Ectodermal cell (in vitro differentiated cells): ENCODE data around the gene TTC23.
"Not testable (repeated sequence)": the region's sequence is repeated elsewhere in the genome, so short reads cannot be mapped to it uniquely, and the experiment has no call there.

Experiments used
- H3K27ac ChIP-seq: 2 replicates; pipeline ENCODE4 v1.7.0; 2013; ENCODE audit warnings: mild to moderate bottlenecking, low read depth, low read length; ENCODE audit not compliant: insufficient read depth, poor library complexity, severe bottlenecking
- H3K27me3 ChIP-seq: 2 replicates; pipeline ENCODE4 v1.7.0; 2013; ENCODE audit warnings: mild to moderate bottlenecking, low read length; ENCODE audit not compliant: insufficient read depth, control insufficient read depth, poor library complexity, severe bottlenecking
- H3K36me3 ChIP-seq: one replicate; pipeline ENCODE4 v1.7.0; 2013; ENCODE audit warnings: low read length; ENCODE audit not compliant: control insufficient read depth, insufficient read depth
- H3K4me1 ChIP-seq: one replicate; pipeline ENCODE4 v1.7.0; 2013; ENCODE audit warnings: low read length; ENCODE audit not compliant: control insufficient read depth, insufficient read depth
- H3K4me3 ChIP-seq: 2 replicates; pipeline ENCODE4 v1.7.0; 2013; ENCODE audit warnings: low read depth, low read length, control low read depth; ENCODE audit not compliant: insufficient read depth
- H3K9me3 ChIP-seq: 2 replicates; pipeline ENCODE4 v1.7.0; 2013; ENCODE audit warnings: mild to moderate bottlenecking, low read length, moderate library complexity; ENCODE audit not compliant: control insufficient read depth
- WGBS, 2 experiments: methylation state at CpG; one replicate each; pipeline ENCODE4 v1.1.7; 2013; ENCODE audit warnings: missing lambda C conversion rate in 2 of 2; 5-methylcytosine and 5-hydroxymethylcytosine counted together

TTC23 gene

GRCh38 chr15:99202176-99202552, 47.2 kb downstream of the TTC23 start:
- WGBS, 2 experiments: 83 to 100% methylated on average over 1 to 2 of the region's 2 CpGs
- Histone ChIP-seq H3K27ac (no peak overlapping the region), H3K4me1 (no peaks in the 10 kb centered on the region), H3K36me3 (no peaks in the 10 kb centered on the region), H3K4me3 (no peak overlapping the region), H3K27me3 (no peaks in the 10 kb centered on the region), H3K9me3 (no peaks in the 10 kb centered on the region)

GRCh38 chr15:99201408-99202175, 47.8 kb downstream of the TTC23 start:
- H3K4me1 ChIP-seq: no peaks in the 10 kb centered on the region
- no peaks in the 10 kb centered on the region for H3K36me3 ChIP-seq
- H3K27me3 ChIP-seq: no peaks in the 10 kb centered on the region
- H3K27ac ChIP-seq: no peak overlapping the region
- H3K4me3 ChIP-seq: no peak overlapping the region
- 88 to 97% methylated on average over 4 to 5 of the region's 6 CpGs for whole genome bisulfite sequencing, 2 experiments
- H3K9me3 ChIP-seq: no peaks in the 10 kb centered on the region

GRCh38 chr15:99197856-99198255, 51.5 kb downstream of the TTC23 start:
- H3K27me3 ChIP-seq: no peaks in the 10 kb centered on the region
- no peak overlapping the region for H3K27ac ChIP-seq
- H3K4me1 ChIP-seq: no peaks in the 10 kb centered on the region
- WGBS, 2 experiments: 91 to 97% methylated on average over 3 of the region's 3 CpGs
- H3K9me3 ChIP-seq: no peaks in the 10 kb centered on the region
- no peaks in the 10 kb centered on the region for H3K36me3 ChIP-seq
- H3K4me3 ChIP-seq: no peak overlapping the region

- not testable (repeated sequence) for H3K27ac ChIP-seq, H3K4me3 ChIP-seq, H3K9me3 ChIP-seq, H3K27me3 ChIP-seq, H3K4me1 ChIP-seq, H3K36me3 ChIP-seq
- 88 to 91% methylated on average over 1 of the region's 1 CpG for WGBS, 2 experiments
Observed at GRCh38 chr15:99192181-99192580, 57.2 kb downstream of the TTC23 start.

- H3K27me3 ChIP-seq: no peaks in the 10 kb centered on the region
- no peak overlapping the region for H3K27ac ChIP-seq
- H3K36me3 ChIP-seq: no peaks in the 10 kb centered on the region
- no peaks in the 10 kb centered on the region for H3K4me1 ChIP-seq
- no peaks in the 10 kb centered on the region for H3K9me3 ChIP-seq
- no peak overlapping the region for H3K4me3 ChIP-seq
Observed at GRCh38 chr15:99187936-99188335, 61.4 kb downstream of the TTC23 start.

- H3K36me3 ChIP-seq: no peaks in the 10 kb centered on the region
- no peaks in the 10 kb centered on the region for H3K9me3 ChIP-seq
- H3K4me1 ChIP-seq: peaks cover 3% of the 10 kb centered on the region
- no peak overlapping the region for H3K4me3 ChIP-seq
- H3K27ac ChIP-seq: no peak overlapping the region
- H3K27me3 ChIP-seq: no peaks in the 10 kb centered on the region
- 77 to 78% methylated on average over 3 to 4 of the region's 4 CpGs for WGBS, 2 experiments
Observed at GRCh38 chr15:99185414-99186130, 63.8 kb downstream of the TTC23 start.

- no peak overlapping the region for H3K27ac ChIP-seq
- H3K36me3 ChIP-seq: no peaks in the 10 kb centered on the region
- no peak overlapping the region for H3K4me3 ChIP-seq
- 96 to 97% methylated on average over 1 of the region's 1 CpG for WGBS, 2 experiments
- H3K9me3 ChIP-seq: no peaks in the 10 kb centered on the region
- H3K4me1 ChIP-seq: peaks cover 3% of the 10 kb centered on the region
- H3K27me3 ChIP-seq: no peaks in the 10 kb centered on the region
Observed at GRCh38 chr15:99182791-99183190, 66.6 kb downstream of the TTC23 start.

- no peaks in the 10 kb centered on the region for H3K9me3 ChIP-seq
- no peak overlapping the region for H3K27ac ChIP-seq
- WGBS, 2 experiments: 41 to 42% methylated on average over 4 of the region's 4 CpGs
- no peak overlapping the region for H3K4me3 ChIP-seq
- H3K36me3 ChIP-seq: no peaks in the 10 kb centered on the region
- H3K27me3 ChIP-seq: no peaks in the 10 kb centered on the region
- peaks cover 3% of the 10 kb centered on the region for H3K4me1 ChIP-seq
Observed at GRCh38 chr15:99181545-99181971, 67.8 kb downstream of the TTC23 start.

- H3K27ac ChIP-seq: no peak overlapping the region
- 80 to 97% methylated on average over 2 of the region's 2 CpGs for WGBS, 2 experiments
- H3K4me1 ChIP-seq: peaks cover 3% of the 10 kb centered on the region
- H3K9me3 ChIP-seq: no peaks in the 10 kb centered on the region
- no peaks in the 10 kb centered on the region for H3K27me3 ChIP-seq
- H3K36me3 ChIP-seq: no peaks in the 10 kb centered on the region
- H3K4me3 ChIP-seq: no peak overlapping the region
Observed at GRCh38 chr15:99180964-99181306, 68.4 kb downstream of the TTC23 start.

GRCh38 chr15:99180086-99180963, 69.1 kb downstream of the TTC23 start:
- no peaks in the 10 kb centered on the region for H3K27me3 ChIP-seq
- H3K4me1 ChIP-seq: peaks cover 3% of the 10 kb centered on the region
- H3K9me3 ChIP-seq: no peaks in the 10 kb centered on the region
- H3K36me3 ChIP-seq: no peaks in the 10 kb centered on the region
- no peak overlapping the region for H3K27ac ChIP-seq
- H3K4me3 ChIP-seq: no peak overlapping the region
- WGBS, 2 experiments: 88 to 94% methylated on average over 3 of the region's 3 CpGs
